ENCODE measurements around the gene CPB2.

The CPB2 gene

GRCh38 chr13:46104868-46105267 is at the start of gene CPB2:
Gene CPB2 (minus strand): TSS chr13:46105033. CDS start chr13:46105009, 24 bp downstream.
- DNase-seq: no peak

- DNase-seq: no peak
Observed at GRCh38 chr13:46154136-46154801, 49.4 kb upstream of the CPB2 start.

GRCh38 chr13:46152627-46153328 is 47.9 kb upstream of the CPB2 start:
- DNase-seq: no peak

GRCh38 chr13:46150134-46150693 is 45.4 kb upstream of the CPB2 start:
- DNase-seq: no peak

GRCh38 chr13:46149272-46150133 is 44.7 kb upstream of the CPB2 start:
- no peak for DNase-seq

GRCh38 chr13:46146898-46147297 is 42.1 kb upstream of the CPB2 start:
- DNase-seq: no peak

- no peak for DNase-seq
Observed at GRCh38 chr13:46145950-46146349, 41.1 kb upstream of the CPB2 start.

- no peak for DNase-seq
Observed at GRCh38 chr13:46145135-46145534, 40.3 kb upstream of the CPB2 start.

GRCh38 chr13:46143184-46143701 is 38.4 kb upstream of the CPB2 start:
- DNase-seq: no peak

- DNase-seq: no peak
Observed at GRCh38 chr13:46142776-46143175, 37.9 kb upstream of the CPB2 start.

GRCh38 chr13:46140044-46140443 is 35.2 kb upstream of the CPB2 start:
- no peak for DNase-seq

GRCh38 chr13:46137627-46138317 is 32.9 kb upstream of the CPB2 start:
- no peak for DNase-seq

GRCh38 chr13:46136688-46137087 is 31.9 kb upstream of the CPB2 start:
- no peak for DNase-seq

- DNase-seq: no peak
Observed at GRCh38 chr13:46134961-46135522, 30.2 kb upstream of the CPB2 start.

- DNase-seq: no peak
Observed at GRCh38 chr13:46134494-46134893, 29.7 kb upstream of the CPB2 start.

GRCh38 chr13:46132109-46132508 is 27.3 kb upstream of the CPB2 start:
- DNase-seq: no peak

GRCh38 chr13:46131705-46132104 is 26.9 kb upstream of the CPB2 start:
- DNase-seq: no peak

GRCh38 chr13:46129955-46130618 is 25.3 kb upstream of the CPB2 start:
- no peak for DNase-seq

- DNase-seq: no peak
Observed at GRCh38 chr13:46129124-46129523, 24.3 kb upstream of the CPB2 start.

- no peak for DNase-seq
Observed at GRCh38 chr13:46127358-46128023, 22.7 kb upstream of the CPB2 start.

Measured in NCI-H1417 treated with DMSO at 0.1 percent for 48 hours (cell line).